Mesendoderm (in vitro differentiated cells): ENCODE results near the gene CNTN5.
"Not testable (repeated sequence)": the region's sequence is repeated elsewhere in the genome, so short reads cannot be mapped to it uniquely, and the experiment has no call there.

Experiments used
- DNase-seq: peaks from one replicate; pipeline ENCODE4 v3.0.0; 2013
- H2AK5ac ChIP-seq: 2 replicates; pipeline ENCODE4 v1.6.1; 2013; ENCODE audit warnings: low read length, inconsistent platforms
- H2BK120ac ChIP-seq: 2 replicates; pipeline ENCODE4 v1.6.1; 2013; ENCODE audit warnings: low read depth, mild to moderate bottlenecking, low read length, moderate library complexity, mixed read lengths
- H2BK15ac ChIP-seq: replicated peaks from 2 replicates; pipeline ENCODE4 v1.6.1; 2013; ENCODE audit warnings: low read depth, mild to moderate bottlenecking, moderate library complexity
- H2BK5ac ChIP-seq: 2 replicates; pipeline ENCODE4 v1.6.1; 2013; ENCODE audit warnings: low read length, inconsistent platforms
- H3K18ac ChIP-seq: 2 replicates; pipeline ENCODE4 v1.6.1; 2013; ENCODE audit warnings: mild to moderate bottlenecking, low read length, mixed read lengths
- H3K23ac ChIP-seq: one replicate; pipeline ENCODE4 v1.6.1; 2013; ENCODE audit warnings: low read length
- H3K27ac ChIP-seq: 2 replicates; pipeline ENCODE4 v1.5.1; 2013; ENCODE audit warnings: low read depth, mild to moderate bottlenecking, inconsistent platforms, low read length, moderate library complexity
- H3K27me3 ChIP-seq: 2 replicates; pipeline ENCODE4 v1.6.1; 2013; ENCODE audit warnings: low read length, control low read depth, mild to moderate bottlenecking, inconsistent platforms; ENCODE audit not compliant: insufficient read depth, poor library complexity
- H3K36me3 ChIP-seq: 2 replicates; pipeline ENCODE4 v1.6.1; 2013; ENCODE audit warnings: low read length, inconsistent platforms; ENCODE audit not compliant: control insufficient read depth, insufficient read depth
- H3K4ac ChIP-seq: one replicate; pipeline ENCODE4 v1.6.1; 2013; ENCODE audit warnings: low read depth, mild to moderate bottlenecking, low read length, moderate library complexity
- H3K4me1 ChIP-seq: 2 replicates; pipeline ENCODE4 v1.6.1; 2013; ENCODE audit warnings: low read depth, low read length, inconsistent platforms; ENCODE audit not compliant: control insufficient read depth
- H3K4me2 ChIP-seq: 2 replicates; pipeline ENCODE4 v1.6.1; 2013; ENCODE audit warnings: low read length
- H3K4me3 ChIP-seq: 2 replicates; pipeline ENCODE4 v1.5.1; 2013; ENCODE audit warnings: mild to moderate bottlenecking, low read length
- H3K56ac ChIP-seq: one replicate; pipeline ENCODE4 v1.6.1; 2013; ENCODE audit warnings: low read length
- H3K79me1 ChIP-seq: 2 replicates; pipeline ENCODE4 v1.6.1; 2013; ENCODE audit warnings: low read length, inconsistent platforms
- H3K79me2 ChIP-seq: 2 replicates; pipeline ENCODE4 v1.6.1; 2013; ENCODE audit warnings: mild to moderate bottlenecking, low read length; ENCODE audit not compliant: control insufficient read depth, insufficient read depth
- H3K9ac ChIP-seq: 2 replicates; pipeline ENCODE4 v1.6.1; 2013; ENCODE audit warnings: low read length, inconsistent platforms
- H4K5ac ChIP-seq: one replicate; pipeline ENCODE4 v1.6.1; 2013; ENCODE audit warnings: low read length
- H4K8ac ChIP-seq: one replicate; pipeline ENCODE4 v1.6.1; 2013; ENCODE audit warnings: low read depth, mild to moderate bottlenecking, control low read depth, low read length, moderate library complexity
- WGBS: extraction: QIAGEN DNeasy Blood & Tissue Kit; methylation state at CpG from one replicate; pipeline ENCODE4 v1.1.7; 2013; ENCODE audit warnings: low lambda C conversion rate, missing lambda C conversion rate; ENCODE audit not compliant: insufficient coverage; ENCODE audit errors: extremely low coverage; 5-methylcytosine and 5-hydroxymethylcytosine counted together

Gene CNTN5

DNA sequence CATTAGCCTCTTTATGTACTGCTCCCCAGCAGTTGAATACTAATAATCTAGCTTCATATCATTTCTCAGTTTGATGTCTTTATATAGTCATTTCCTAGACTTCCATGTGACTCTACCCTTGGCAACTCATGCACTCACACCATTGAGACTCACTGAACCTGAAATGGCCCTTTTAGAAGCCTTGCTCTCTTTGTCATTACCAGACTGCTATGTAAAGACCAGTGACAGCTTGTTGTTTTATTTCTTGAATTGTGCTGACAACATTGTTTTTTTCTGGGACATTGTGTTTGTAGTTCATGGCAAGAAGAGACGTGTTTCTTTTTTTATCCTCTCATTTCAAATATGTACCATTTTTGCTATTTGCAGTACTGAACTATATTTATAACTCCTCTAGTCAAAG lies 256.5 kb downstream of the CNTN5 start:
- no CpG with 5 or more reads among the region's 1 CpG for WGBS
- Histone ChIP-seq H4K8ac (no peak overlapping the region), H3K27me3 (no peaks in the 10 kb centered on the region), H3K56ac (no peak overlapping the region), H3K23ac (no peak overlapping the region), H3K18ac (no peak overlapping the region), H2BK120ac (no peak overlapping the region), H3K79me1 (no peaks in the 10 kb centered on the region), H3K4me1 (no peaks in the 10 kb centered on the region), H3K9ac (no peak overlapping the region), H2BK5ac (no peak overlapping the region), H2BK15ac (no peak overlapping the region), H3K4ac (no peak overlapping the region), H4K5ac (no peak overlapping the region), H2AK5ac (no peak overlapping the region), H3K79me2 (no peaks in the 10 kb centered on the region), H3K4me2 (no peak overlapping the region), H3K4me3 (no peak overlapping the region), H3K27ac (no peak overlapping the region), H3K36me3 (no peaks in the 10 kb centered on the region)
- no peak for DNase-seq

DNA sequence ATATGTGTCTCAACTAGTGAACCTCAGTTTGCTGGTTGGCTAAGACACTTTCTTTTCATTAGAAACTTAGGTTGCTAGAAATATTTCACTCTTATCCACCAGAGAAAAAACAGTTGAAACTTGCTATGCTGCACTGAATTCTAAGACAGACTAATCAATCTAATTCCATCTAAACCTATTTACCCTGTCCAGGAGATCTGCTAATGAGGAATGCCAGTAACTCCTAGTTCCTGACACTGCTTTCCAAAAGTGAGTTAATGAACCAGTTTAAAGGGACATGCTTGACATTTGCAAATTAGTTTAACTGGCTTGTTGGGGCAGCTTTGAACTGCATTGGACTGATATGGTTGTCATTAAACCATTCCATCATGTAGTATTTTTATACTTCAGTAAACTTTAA lies 258.5 kb downstream of the CNTN5 start:
- no peak overlapping the region for H4K5ac ChIP-seq
- no peaks in the 10 kb centered on the region for H3K4me1 ChIP-seq
- H2AK5ac ChIP-seq = no peak overlapping the region
- H4K8ac ChIP-seq = no peak overlapping the region
- no peak overlapping the region for H3K18ac ChIP-seq
- H3K27ac ChIP-seq = no peak overlapping the region
- H3K23ac ChIP-seq = no peak overlapping the region
- no peaks in the 10 kb centered on the region for H3K79me1 ChIP-seq
- no peak overlapping the region for H3K4ac ChIP-seq
- no peak overlapping the region for H3K4me3 ChIP-seq
- H2BK15ac ChIP-seq = no peak overlapping the region
- no peak overlapping the region for H3K4me2 ChIP-seq
- no peak overlapping the region for H2BK120ac ChIP-seq
- no peak overlapping the region for H3K56ac ChIP-seq
- no peaks in the 10 kb centered on the region for H3K27me3 ChIP-seq
- DNase-seq = no peak
- H3K36me3 ChIP-seq = no peaks in the 10 kb centered on the region
- H3K79me2 ChIP-seq = no peaks in the 10 kb centered on the region
- no peak overlapping the region for H3K9ac ChIP-seq
- no peak overlapping the region for H2BK5ac ChIP-seq

DNA sequence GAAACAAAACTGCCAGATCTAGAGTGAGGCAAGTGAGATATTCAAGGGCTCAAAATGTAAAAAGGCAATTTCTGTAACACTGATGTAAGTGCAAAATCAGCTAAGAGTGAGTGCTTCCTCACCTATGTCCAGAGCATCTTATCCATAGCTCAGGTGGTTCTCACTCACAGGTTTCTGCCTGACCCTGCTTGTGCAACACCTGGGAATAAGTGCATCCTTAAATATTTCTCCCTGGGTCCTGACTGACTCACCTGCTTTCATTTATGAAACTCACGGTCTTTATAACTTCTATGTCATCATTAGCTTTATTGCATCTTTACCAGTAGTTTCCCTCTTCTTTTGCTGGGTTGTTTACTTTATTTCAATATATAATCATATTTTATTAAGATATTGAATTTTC lies 260.6 kb downstream of the CNTN5 start:
- Histone ChIP-seq H3K79me2 (no peaks in the 10 kb centered on the region), H3K27me3 (no peaks in the 10 kb centered on the region), H2AK5ac (no peak overlapping the region), H3K4me1 (no peaks in the 10 kb centered on the region), H3K27ac (no peak overlapping the region), H3K4ac (no peak overlapping the region), H2BK120ac (no peak overlapping the region), H3K9ac (no peak overlapping the region), H4K5ac (no peak overlapping the region), H3K79me1 (no peaks in the 10 kb centered on the region), H3K36me3 (no peaks in the 10 kb centered on the region), H3K4me3 (no peak overlapping the region), H2BK15ac (no peak overlapping the region), H3K18ac (no peak overlapping the region), H3K56ac (no peak overlapping the region), H3K4me2 (no peak overlapping the region), H3K23ac (no peak overlapping the region), H2BK5ac (no peak overlapping the region), H4K8ac (no peak overlapping the region)
- DNase-seq = no peak
- WGBS = no CpG with 5 or more reads among the region's 1 CpG

- WGBS = no CpG with 5 or more reads among the region's 8 CpGs
- not testable (repeated sequence) for H3K79me1 ChIP-seq
These were observed 277.2 kb downstream of the CNTN5 start for GRCh38 chr11:99297925-99298324.

DNA sequence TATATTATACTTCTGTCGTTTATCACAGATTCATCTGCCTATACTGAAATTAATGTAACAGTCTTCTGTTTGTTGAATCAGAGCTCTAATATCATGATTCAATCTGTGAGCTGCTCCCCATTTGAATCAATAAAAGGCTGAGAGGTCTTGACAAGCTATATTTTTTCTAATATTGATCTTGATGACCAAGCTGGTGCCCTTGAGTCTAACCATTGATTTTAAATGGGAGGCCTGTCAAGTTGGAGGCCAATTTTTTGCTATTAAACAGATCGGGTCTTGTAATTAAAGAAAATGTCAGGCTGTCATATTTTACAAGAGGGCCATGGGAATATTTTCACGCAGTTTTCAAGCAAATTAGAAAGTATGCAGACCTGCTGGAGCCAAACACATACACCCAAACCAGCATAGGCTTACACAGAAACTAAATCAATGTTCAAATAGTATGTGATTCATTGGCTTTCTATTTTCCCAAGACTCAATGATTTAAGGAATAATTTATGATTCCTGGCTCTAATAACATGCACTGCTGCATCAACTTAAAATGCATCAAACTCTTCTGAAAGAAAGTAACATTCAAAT lies 286.9 kb downstream of the CNTN5 start:
- no peak for DNase-seq
- H3K4ac ChIP-seq = no peak overlapping the region
- H3K27ac ChIP-seq = no peak overlapping the region
- H3K18ac ChIP-seq = no peak overlapping the region
- no peaks in the 10 kb centered on the region for H3K36me3 ChIP-seq
- no peak overlapping the region for H2BK15ac ChIP-seq
- H3K4me2 ChIP-seq = no peak overlapping the region
- no peak overlapping the region for H2BK120ac ChIP-seq
- H2BK5ac ChIP-seq = no peak overlapping the region
- H3K23ac ChIP-seq = no peak overlapping the region
- no peak overlapping the region for H4K8ac ChIP-seq
- no peak overlapping the region for H2AK5ac ChIP-seq
- no peak overlapping the region for H4K5ac ChIP-seq
- H3K27me3 ChIP-seq = no peaks in the 10 kb centered on the region
- H3K4me1 ChIP-seq = no peaks in the 10 kb centered on the region
- no peaks in the 10 kb centered on the region for H3K79me1 ChIP-seq
- no peak overlapping the region for H3K4me3 ChIP-seq
- H3K79me2 ChIP-seq = no peaks in the 10 kb centered on the region
- WGBS = no CpG with 5 or more reads among the region's 3 CpGs
- H3K9ac ChIP-seq = no peak overlapping the region
- no peak overlapping the region for H3K56ac ChIP-seq

More at GRCh38 chr11:99297925-99298324, 277.2 kb downstream of the CNTN5 start:
- not testable (repeated sequence) for H3K56ac ChIP-seq, H3K23ac ChIP-seq, H4K5ac ChIP-seq, H3K79me2 ChIP-seq, H3K36me3 ChIP-seq, H3K4me1 ChIP-seq, H2AK5ac ChIP-seq, H2BK5ac ChIP-seq, H3K18ac ChIP-seq, H3K4ac ChIP-seq, H3K4me3 ChIP-seq, H3K27me3 ChIP-seq, H4K8ac ChIP-seq, H3K27ac ChIP-seq, H2BK120ac ChIP-seq, H3K9ac ChIP-seq, H2BK15ac ChIP-seq, H3K4me2 ChIP-seq
- DNase-seq = peak; percentile 50

- no CpG with 5 or more reads among the region's 1 CpG for WGBS
- Histone ChIP-seq H3K27me3 (no peaks in the 10 kb centered on the region), H3K56ac (no peak overlapping the region), H3K18ac (no peak overlapping the region), H3K4me2 (no peak overlapping the region), H3K4ac (no peak overlapping the region), H2BK5ac (no peak overlapping the region), H3K79me1 (no peaks in the 10 kb centered on the region), H2BK120ac (no peak overlapping the region), H3K36me3 (no peaks in the 10 kb centered on the region), H2BK15ac (no peak overlapping the region), H3K4me1 (no peaks in the 10 kb centered on the region), H3K23ac (no peak overlapping the region), H3K79me2 (no peaks in the 10 kb centered on the region), H3K4me3 (no peak overlapping the region), H3K27ac (no peak overlapping the region), H2AK5ac (no peak overlapping the region), H4K5ac (no peak overlapping the region), H3K9ac (no peak overlapping the region), H4K8ac (no peak overlapping the region)
- no peak for DNase-seq
These were observed 291.1 kb downstream of the CNTN5 start for GRCh38 chr11:99311870-99312269.
